ENCODE data around the gene MRFAP1L1.
"Not testable (repeated sequence)": the region's sequence is repeated elsewhere in the genome, so short reads cannot be mapped to it uniquely, and the experiment has no call there.

The MRFAP1L1 gene

GRCh38 chr4:6680372-6681034 is 29.2 kb downstream of the MRFAP1L1 start:
- TF ChIP-seq POLR2A (IDR thresholded peaks at IDR 0.05; ENCODE audit: low read depth, low read length) (no peak), POU2F2 (IDR thresholded peaks at IDR 0.05; ENCODE audit: low read depth, low read length) (no peak), POLR2AphosphoS5 (IDR thresholded peaks at IDR 0.05; ENCODE audit: low read depth, low read length) (no peak), TAF1 (IDR thresholded peaks at IDR 0.05; ENCODE audit: low read depth, low read length) (no peak), SPI1 (IDR thresholded peaks at IDR 0.05; ENCODE audit: low read depth, low read length) (no peak), PAX5 (IDR thresholded peaks at IDR 0.05; ENCODE audit: insufficient read depth, low read length, severe bottlenecking) (no peak)
- FAIRE-seq = no peak
- DNase-seq (ENCODE audit: insufficient read length, low spot score) = no peak

DNA sequence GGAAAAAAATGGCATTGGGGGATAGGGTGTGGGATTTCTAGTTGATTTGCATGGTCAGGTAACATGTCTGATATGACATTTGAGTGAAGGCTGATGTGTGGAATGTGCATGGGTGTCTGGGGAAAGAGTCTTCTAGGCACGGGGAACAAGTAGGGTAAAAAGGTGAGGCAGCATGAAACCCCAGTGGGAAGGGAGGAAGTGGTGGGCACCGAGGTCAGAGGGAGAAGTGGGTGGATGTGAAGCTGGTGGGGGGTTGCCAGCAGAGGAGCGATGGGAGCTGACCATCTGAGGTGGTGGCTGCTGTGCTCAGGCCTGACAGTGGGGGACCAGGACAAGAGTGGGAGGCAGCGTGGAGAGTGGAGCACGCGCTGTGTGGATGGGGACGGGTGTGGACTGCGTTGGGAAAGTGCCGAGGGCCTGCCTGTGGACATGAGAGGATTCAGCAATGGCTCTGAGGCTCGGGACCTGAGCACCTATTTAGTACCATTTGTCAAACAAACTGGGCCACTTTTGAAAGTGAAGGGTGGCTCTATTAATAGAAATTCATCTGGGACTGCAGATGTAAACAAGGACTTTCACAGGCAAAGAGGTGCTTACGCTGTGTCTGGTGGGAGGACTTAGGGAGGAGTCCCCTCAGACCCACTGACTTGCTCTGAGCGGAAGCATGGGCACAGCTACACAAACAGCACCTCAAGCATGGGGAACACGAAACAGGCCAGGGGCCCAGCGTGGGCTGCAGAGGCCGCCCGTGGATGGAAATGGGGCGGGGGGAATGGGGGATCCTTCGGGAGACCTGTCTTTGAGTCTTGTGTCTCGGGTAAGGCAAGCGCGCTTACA is 32.7 kb downstream of the MRFAP1L1 start:
- no peak for DNase-seq (ENCODE audit: insufficient read length, low spot score)
- TF ChIP-seq SPI1 (IDR thresholded peaks at IDR 0.05; ENCODE audit: low read depth, low read length) (no peak), PAX5 (IDR thresholded peaks at IDR 0.05; ENCODE audit: insufficient read depth, low read length, severe bottlenecking) (no peak), POLR2AphosphoS5 (IDR thresholded peaks at IDR 0.05; ENCODE audit: low read depth, low read length) (no peak), POLR2A (IDR thresholded peaks at IDR 0.05; ENCODE audit: low read depth, low read length) (no peak), TAF1 (IDR thresholded peaks at IDR 0.05; ENCODE audit: low read depth, low read length) (no peak), POU2F2 (IDR thresholded peaks at IDR 0.05; ENCODE audit: low read depth, low read length) (no peak)
- FAIRE-seq = no peak

DNA sequence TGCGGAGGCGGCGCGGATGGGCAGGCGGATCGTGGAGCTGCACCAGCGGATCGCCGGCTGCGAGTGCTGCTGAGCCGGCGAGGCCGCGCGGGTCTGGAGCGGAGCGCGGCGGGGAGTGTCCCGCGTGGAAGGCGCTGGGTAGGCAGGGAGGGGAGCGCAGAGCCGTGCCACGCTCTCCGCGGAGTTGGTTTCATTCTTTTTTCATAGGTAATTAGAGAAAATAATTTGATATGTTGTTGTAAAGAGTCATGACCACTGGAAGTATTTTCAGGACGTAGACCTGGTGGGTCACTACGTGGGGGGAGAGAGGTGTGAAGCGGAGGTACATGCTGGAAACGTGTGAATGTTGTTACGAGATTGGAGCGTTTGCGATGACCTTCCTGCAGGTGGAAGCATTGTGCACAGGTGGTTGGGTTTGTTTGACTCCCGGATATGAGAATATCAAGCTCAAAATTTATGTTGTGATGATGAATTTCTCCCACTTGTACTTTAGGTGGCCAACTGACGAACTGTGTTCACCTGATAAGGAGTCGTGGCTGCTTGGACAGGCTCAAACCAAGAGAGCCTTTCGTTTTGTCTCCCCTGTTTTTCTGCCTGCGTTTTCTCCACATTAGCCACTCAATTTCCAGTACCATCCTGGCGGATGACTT is 35.0 kb downstream of the MRFAP1L1 start:
- no peak for TF ChIP-seq POLR2A (IDR thresholded peaks at IDR 0.05; ENCODE audit: low read depth, low read length)
- no peak for TF ChIP-seq POU2F2 (IDR thresholded peaks at IDR 0.05; ENCODE audit: low read depth, low read length)
- TF ChIP-seq POLR2AphosphoS5 (IDR thresholded peaks at IDR 0.05; ENCODE audit: low read depth, low read length) = no peak
- TF ChIP-seq TAF1 (IDR thresholded peaks at IDR 0.05; ENCODE audit: low read depth, low read length) = no peak
- TF ChIP-seq PAX5 (IDR thresholded peaks at IDR 0.05; ENCODE audit: insufficient read depth, low read length, severe bottlenecking) = no peak
- no peak for TF ChIP-seq SPI1 (IDR thresholded peaks at IDR 0.05; ENCODE audit: low read depth, low read length)
- FAIRE-seq (no peak), DNase-seq (ENCODE audit: insufficient read length, low spot score) (peak; percentile 60)

- TF ChIP-seq TAF1 (IDR thresholded peaks at IDR 0.05; ENCODE audit: low read depth, low read length) (peak; percentile 96), POU2F2 (IDR thresholded peaks at IDR 0.05; ENCODE audit: low read depth, low read length) (no peak), POLR2A (IDR thresholded peaks at IDR 0.05; ENCODE audit: low read depth, low read length) (peak; percentile 85), PAX5 (IDR thresholded peaks at IDR 0.05; ENCODE audit: insufficient read depth, low read length, severe bottlenecking) (no peak), SPI1 (IDR thresholded peaks at IDR 0.05; ENCODE audit: low read depth, low read length) (no peak), POLR2AphosphoS5 (IDR thresholded peaks at IDR 0.05; ENCODE audit: low read depth, low read length) (peak; percentile 80)
- peak; percentile 96 for DNase-seq (ENCODE audit: insufficient read length, low spot score)
- peak; percentile 100 for FAIRE-seq
These were observed 35.8 kb downstream of the MRFAP1L1 start for GRCh38 chr4:6673660-6674499.

GRCh38 chr4:6673191-6673659 is 36.4 kb downstream of the MRFAP1L1 start:
- not testable (repeated sequence) for DNase-seq (ENCODE audit: insufficient read length, low spot score); FAIRE-seq

DNA sequence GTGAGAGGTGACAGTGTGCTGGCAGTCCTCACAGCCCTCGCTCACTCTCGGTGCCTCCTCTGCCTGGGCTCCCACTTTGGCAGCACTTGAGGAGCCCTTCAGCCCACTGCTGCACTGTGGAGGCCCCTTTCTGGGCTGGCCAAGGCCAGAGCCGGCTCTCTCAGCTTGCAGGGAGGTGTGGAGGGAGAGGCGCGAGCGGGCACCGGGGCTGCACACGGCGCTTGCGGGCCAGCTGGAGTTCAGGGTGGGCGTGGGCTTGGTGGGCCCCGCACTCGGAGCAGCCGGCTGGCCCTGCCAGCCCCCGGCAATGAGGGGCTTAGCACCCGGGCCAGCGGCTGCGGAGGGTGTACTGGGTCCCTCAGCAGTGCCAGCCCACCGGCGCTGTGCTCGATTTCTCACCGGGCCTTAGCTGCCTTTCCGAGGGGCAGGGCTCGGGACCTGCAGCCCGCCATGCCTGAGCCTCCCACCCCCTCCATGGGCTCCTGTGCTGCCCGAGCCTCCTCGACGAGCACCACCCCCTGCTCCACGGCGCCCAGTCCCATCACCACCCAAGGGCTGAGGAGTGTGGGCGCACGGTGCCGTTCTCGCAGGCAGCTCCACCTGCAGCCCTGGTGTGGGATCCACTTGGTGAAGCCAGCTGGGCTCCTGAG is 37.0 kb downstream of the MRFAP1L1 start:
- DNase-seq (ENCODE audit: insufficient read length, low spot score); FAIRE-seq: not testable (repeated sequence)

More at GRCh38 chr4:6673191-6673659, 36.4 kb downstream of the MRFAP1L1 start:
- TF ChIP-seq POLR2A (IDR thresholded peaks at IDR 0.05; ENCODE audit: low read depth, low read length) = peak; percentile 27; the same call in 1 of the 2 replicates

DNA sequence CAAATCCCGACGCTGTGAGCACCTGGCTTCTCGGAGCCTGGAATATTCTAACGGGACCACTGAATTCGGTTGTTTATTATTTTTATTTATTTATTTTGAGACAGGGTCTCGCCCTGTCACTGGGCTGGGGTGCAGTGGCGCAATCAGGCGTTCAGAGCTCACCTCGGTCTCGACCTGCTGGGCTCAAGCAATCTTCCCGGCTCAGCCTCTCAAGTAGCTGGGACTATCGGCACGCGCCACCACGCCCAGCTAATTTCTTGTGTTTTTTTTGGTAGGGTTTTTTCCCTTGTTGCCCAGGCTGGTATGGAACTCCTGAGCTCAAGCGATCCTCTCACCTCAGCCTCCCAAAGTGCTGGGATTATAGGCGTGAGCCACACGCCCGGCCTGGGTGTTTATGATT is 37.5 kb downstream of the MRFAP1L1 start:
- DNase-seq (ENCODE audit: insufficient read length, low spot score) (no peak), FAIRE-seq (no peak)
- TF ChIP-seq TAF1 (IDR thresholded peaks at IDR 0.05; ENCODE audit: low read depth, low read length) = no peak
- no peak for TF ChIP-seq PAX5 (IDR thresholded peaks at IDR 0.05; ENCODE audit: insufficient read depth, low read length, severe bottlenecking)
- no peak for TF ChIP-seq SPI1 (IDR thresholded peaks at IDR 0.05; ENCODE audit: low read depth, low read length)
- TF ChIP-seq POLR2AphosphoS5 (IDR thresholded peaks at IDR 0.05; ENCODE audit: low read depth, low read length) = no peak
- TF ChIP-seq POU2F2 (IDR thresholded peaks at IDR 0.05; ENCODE audit: low read depth, low read length) = no peak
- TF ChIP-seq POLR2A (IDR thresholded peaks at IDR 0.05; ENCODE audit: low read depth, low read length) = no peak

DNA sequence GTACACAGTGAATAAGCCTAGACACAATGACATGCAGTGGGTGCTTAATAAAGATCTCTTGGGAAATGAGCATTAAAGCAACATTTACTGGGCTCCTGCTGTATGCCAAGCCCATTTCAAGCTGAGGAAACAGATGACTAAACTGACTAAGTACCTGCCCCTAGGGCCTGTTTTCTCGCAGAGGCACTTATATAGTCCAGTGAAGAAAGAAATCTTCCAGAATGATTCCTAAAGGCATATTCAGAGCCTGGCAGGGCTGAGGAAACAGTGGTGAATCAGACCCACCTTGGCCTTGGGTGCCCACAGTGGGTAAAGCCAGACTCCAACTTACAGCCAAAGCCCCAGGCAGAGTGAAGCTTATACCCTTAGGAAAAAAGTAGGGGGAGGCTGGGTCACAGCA is 38.0 kb downstream of the MRFAP1L1 start:
- no peak for TF ChIP-seq POU2F2 (IDR thresholded peaks at IDR 0.05; ENCODE audit: low read depth, low read length)
- TF ChIP-seq TAF1 (IDR thresholded peaks at IDR 0.05; ENCODE audit: low read depth, low read length) = no peak
- TF ChIP-seq POLR2AphosphoS5 (IDR thresholded peaks at IDR 0.05; ENCODE audit: low read depth, low read length) = no peak
- no peak for TF ChIP-seq SPI1 (IDR thresholded peaks at IDR 0.05; ENCODE audit: low read depth, low read length)
- no peak for TF ChIP-seq POLR2A (IDR thresholded peaks at IDR 0.05; ENCODE audit: low read depth, low read length)
- no peak for TF ChIP-seq PAX5 (IDR thresholded peaks at IDR 0.05; ENCODE audit: insufficient read depth, low read length, severe bottlenecking)
- no peak for FAIRE-seq
- no peak for DNase-seq (ENCODE audit: insufficient read length, low spot score)
